ENCODE results near the gene AHDC1. TPM values are rescaled to one million over a fixed set of nuclear protein-coding genes. Genes with fewer than 3 reads are reported as not detected.

Gene AHDC1
- total RNA-seq, 1 experiment from 2014 or later: 33.7 TPM

DNA sequence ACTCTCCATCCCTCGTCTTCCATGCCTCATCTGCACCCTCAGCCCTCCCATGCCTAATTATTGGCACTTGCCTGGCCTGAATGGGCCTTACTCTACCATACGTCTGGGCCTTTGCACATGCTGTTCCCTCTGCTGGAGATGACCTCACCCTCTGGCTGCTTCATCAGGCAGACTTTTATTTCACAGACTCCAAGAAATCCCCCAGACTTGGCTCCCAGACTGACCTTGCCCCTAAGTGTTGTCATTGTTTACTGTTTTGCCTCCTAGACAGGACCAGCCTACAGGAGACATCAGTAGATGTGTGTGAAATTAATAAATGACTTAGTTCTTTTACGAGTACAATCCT lies 5.2 kb upstream of the AHDC1 start:
- Histone ChIP-seq H2AFZ (ENCODE audit: low read depth, low read length, poor library complexity, severe bottlenecking) (no peak overlapping the region), H3K9ac (ENCODE audit: low read length) (no peak overlapping the region), H3K9me3 (ENCODE audit: control insufficient read depth in 1 of 2, insufficient read depth in 1 of 2, low read depth in 1 of 2, low read length in 2 of 2) (no peaks in the 10 kb centered on the region), H4K20me1 (ENCODE audit: insufficient read depth) (no peaks in the 10 kb centered on the region), H3K79me2 (ENCODE audit: insufficient read depth, low read length) (no peaks in the 10 kb centered on the region), H3K27me3 (ENCODE audit: insufficient read depth, low read length) (no peaks in the 10 kb centered on the region), H3K4me1 (ENCODE audit: control insufficient read depth in 1 of 2, insufficient read depth in 2 of 2, low read length in 2 of 2) (peaks cover 9 to 33% of the 10 kb centered on the region in 2 experiments), H3K9me2 (ENCODE audit: insufficient read depth) (no peaks in the 10 kb centered on the region), H3K4me3 (replicated peaks in 1 of 2; ENCODE audit: low read depth in 1 of 2, low read length in 2 of 2) (no peak overlapping the region), H3K4me2 (ENCODE audit: low read length) (no peak overlapping the region), H3K36me3 (ENCODE audit: control insufficient read depth in 1 of 2, insufficient read depth in 2 of 2, low read length in 2 of 2) (no peaks in the 10 kb centered on the region), H3K27ac (ENCODE audit: low read depth, low read length) (no peak overlapping the region)
- ChIA-PET CTCF (interaction anchor here (1.0 to 7.2 kb wide), 5 partner anchors 11 to 193 kb away, joined by 3 to 74 read pairs (median 5); no protein-coding TSS in a partner anchor), POLR2A (interaction anchor here (1.1 to 1.4 kb wide), 2 partner anchors 54 to 60 kb away, joined by 3 to 5 read pairs; no protein-coding TSS in a partner anchor), RAD21 (ENCODE audit: low non-redundant PET in 1 of 2, low total read pairs in 2 of 2, uncharacterized antibody in 2 of 2, unreplicated experiment in 2 of 2) (interaction anchor here (0.6 to 3.8 kb wide), 3 partner anchors 54 to 209 kb away, joined by 4 to 25 read pairs (median 17); no protein-coding TSS in a partner anchor)
- ATAC-seq (no peak), DNase-seq (ENCODE audit: low read depth, low spot score) (no peak)
- BruUV-seq (replicated peaks): no TSS peak
- intact Hi-C loops (cut with micrococcal nuclease): loop anchor here (10.0 kb wide), 1 partner anchor 564 kb away; no protein-coding TSS in a partner anchor
- TF ChIP-seq, protein P1, sequence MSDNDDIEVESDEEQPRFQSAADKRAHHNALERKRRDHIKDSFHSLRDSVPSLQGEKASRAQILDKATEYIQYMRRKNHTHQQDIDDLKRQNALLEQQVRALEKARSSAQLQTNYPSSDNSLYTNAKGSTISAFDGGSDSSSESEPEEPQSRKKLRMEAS (IDR thresholded peaks at IDR 0.05): no peak
- TF ChIP-seq CBX3 (IDR thresholded peaks at IDR 0.05; ENCODE audit: low read depth) (no peak), FOSL1 (IDR thresholded peaks at IDR 0.05; ENCODE audit: low read depth) (no peak), ELF1 (IDR thresholded peaks at IDR 0.05; ENCODE audit: borderline replicate concordance, low read depth) (no peak), RAD21 (IDR thresholded peaks at IDR 0.05; ENCODE audit: low read depth) (no peak), EZH2 (IDR thresholded peaks at IDR 0.05) (no peak), ZNF274 (IDR thresholded peaks at IDR 0.05; ENCODE audit: low read depth, low read length) (no peak), EZH2phosphoT487 (IDR thresholded peaks at IDR 0.05; ENCODE audit: borderline replicate concordance) (no peak), ZFX (IDR thresholded peaks at IDR 0.05) (no peak), TCF7L2 (IDR thresholded peaks at IDR 0.05; ENCODE audit: borderline replicate concordance, extremely low read depth, insufficient read depth, insufficient read length) (no peak), YY1 (IDR thresholded peaks at IDR 0.05; ENCODE audit: extremely low read depth, insufficient replicate concordance, low read depth, low read length) (no peak), POLR2AphosphoS5 (IDR thresholded peaks at IDR 0.05; ENCODE audit: low read depth, low read length) (no peak), CTCF (IDR thresholded peaks at IDR 0.05 in 2 of 3, conservative IDR thresholded peaks at IDR 0.05 in 1 of 3; ENCODE audit: borderline replicate concordance in 1 of 3, insufficient read depth in 1 of 3, low read depth in 2 of 3, low read length in 2 of 3) (no peak), CEBPB (IDR thresholded peaks at IDR 0.05; ENCODE audit: low read depth) (no peak), SRF (IDR thresholded peaks at IDR 0.05; ENCODE audit: low read depth) (no peak), EGR1 (IDR thresholded peaks at IDR 0.05; ENCODE audit: low read depth) (no peak), SP1 (IDR thresholded peaks at IDR 0.05; ENCODE audit: low read depth) (no peak)
- TF ChIP-seq, protein P2, sequence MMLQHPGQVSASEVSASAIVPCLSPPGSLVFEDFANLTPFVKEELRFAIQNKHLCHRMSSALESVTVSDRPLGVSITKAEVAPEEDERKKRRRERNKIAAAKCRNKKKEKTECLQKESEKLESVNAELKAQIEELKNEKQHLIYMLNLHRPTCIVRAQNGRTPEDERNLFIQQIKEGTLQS (IDR thresholded peaks at IDR 0.05): no peak

All from HCT116 (cell line).